Naive thymus-derived CD4-positive, alpha-beta T cell (primary cell): ENCODE results near the gene GRK6. TPM values are rescaled to one million over a fixed set of nuclear protein-coding genes. Genes with fewer than 3 reads are reported as not detected.

Experiments
- ATAC-seq: fragments of 150-1000 bp; cut with Tn5 transposase; 2 replicates; pipeline ENCODE4 v1.10.0; 2021; ENCODE audit warnings: mild to moderate bottlenecking, moderate library complexity
- CTCF ChIA-PET: fragments of 350-600 bp; sonication (Branson Sonifier 250); formaldehyde crosslinking; loops from one replicate; lab custom pipeline; 2021; ENCODE audit warnings: antibody characterized with exemption; lab: Charles Lee
- POLR2A ChIA-PET: fragments of 350-600 bp; sonication (Branson Sonifier 250); formaldehyde crosslinking; loops from one replicate; lab custom pipeline; 2021; ENCODE audit warnings: antibody characterized with exemption, inconsistent platforms; lab: Charles Lee
- DNase-seq, 9 donors: peaks; one replicate each; pipeline versions ENCODE4 v3.0.0 to v3.0.0-alpha.2; 2020 to 2022; ENCODE audit warnings: mixed read lengths in 1 of 9
- H3K27ac ChIP-seq: one replicate; pipeline ENCODE4 v1.7.0; 2013; ENCODE audit warnings: mild to moderate bottlenecking, low read depth, low read length, moderate library complexity
- H3K27me3 ChIP-seq, 2 donors: one replicate each; pipeline ENCODE4 v1.7.0; 2013; ENCODE audit warnings: low read length in 2 of 2, mild to moderate bottlenecking in 2 of 2, moderate library complexity in 2 of 2; ENCODE audit not compliant: control insufficient read depth in 2 of 2, insufficient read depth in 2 of 2
- H3K36me3 ChIP-seq, 3 experiments: 1 replicate in 2 of 3; 2 replicates in 1 of 3; pipeline ENCODE4 v1.7.0; 2013; ENCODE audit warnings: low read length in 3 of 3, mild to moderate bottlenecking in 3 of 3, moderate library complexity in 1 of 3; ENCODE audit not compliant: insufficient read depth in 3 of 3, control insufficient read depth in 2 of 3
- H3K4me1 ChIP-seq, 2 donors: one replicate each; pipeline ENCODE4 v1.7.0; 2013; ENCODE audit warnings: low read length in 2 of 2, mild to moderate bottlenecking in 2 of 2, moderate library complexity in 1 of 2; ENCODE audit not compliant: control insufficient read depth in 2 of 2, insufficient read depth in 2 of 2
- H3K4me3 ChIP-seq: 2 replicates; pipeline ENCODE4 v1.7.0; 2013; ENCODE audit warnings: mild to moderate bottlenecking, low read length
- H3K9me3 ChIP-seq, 3 experiments: 1 replicate in 2 of 3; 2 replicates in 1 of 3; pipeline ENCODE4 v1.7.0; 2013; ENCODE audit warnings: low read length in 3 of 3; ENCODE audit not compliant: control insufficient read depth in 2 of 3
- H3K27ac Mint-ChIP-seq, 9 donors: one replicate each; pipeline ENCODE4 v1.8.0; 2020 to 2022; ENCODE audit warnings: mixed read lengths in 9 of 9, mild to moderate bottlenecking in 8 of 9, moderate library complexity in 5 of 9, inconsistent platforms in 2 of 9
- H3K27me3 Mint-ChIP-seq, 5 donors: one replicate each; pipeline ENCODE4 v1.8.0; 2021 to 2022; ENCODE audit warnings: mixed read lengths in 5 of 5, mild to moderate bottlenecking in 1 of 5
- H3K36me3 Mint-ChIP-seq, 5 donors: one replicate each; pipeline ENCODE4 v1.8.0; 2020 to 2022; ENCODE audit warnings: mixed read lengths in 5 of 5, mild to moderate bottlenecking in 3 of 5, inconsistent platforms in 1 of 5
- H3K4me1 Mint-ChIP-seq, 7 donors: one replicate each; pipeline ENCODE4 v1.8.0; 2020 to 2022; ENCODE audit warnings: mixed read lengths in 7 of 7, mild to moderate bottlenecking in 3 of 7, inconsistent platforms in 1 of 7
- H3K4me3 Mint-ChIP-seq, 10 donors: one replicate each; pipeline ENCODE4 v1.8.0; 2020 to 2022; ENCODE audit warnings: mild to moderate bottlenecking in 10 of 10, mixed read lengths in 10 of 10, moderate library complexity in 6 of 10, inconsistent platforms in 2 of 10
- H3K9me3 Mint-ChIP-seq, 11 donors: one replicate each; pipeline ENCODE4 v1.8.0; 2020 to 2022; ENCODE audit warnings: mixed read lengths in 11 of 11, mild to moderate bottlenecking in 4 of 11, inconsistent platforms in 1 of 11, moderate library complexity in 1 of 11
- intact Hi-C, 2 donors: fragments of 100-400 bp; cut with micrococcal nuclease; formaldehyde crosslinking; loops; one replicate each; pipeline ENCODE4 v1.15.1; 2023
- polyA plus RNA-seq, 2 donors: library from polyadenylated mRNA; unstranded; fragments of 300-500 nt; fragmentation: Illumina TruSeq; gene quantifications; one replicate each; pipeline ENCODE4 v1.2.3, GENCODE V29; 2021
- total RNA-seq, 6 experiments: library from RNA in 5 of 6; stranded (reverse) in 5 of 6; gene quantifications; 1 replicate in 5 of 6; 2 replicates in 1 of 6; pipeline ENCODE4 v1.2.3 and lab custom pipeline; 2021 to 2026

Gene GRK6
- total and polyA plus RNA-seq, 7 experiments from 2014 or later: 78.8 to 246 (median 200) TPM

DNA sequence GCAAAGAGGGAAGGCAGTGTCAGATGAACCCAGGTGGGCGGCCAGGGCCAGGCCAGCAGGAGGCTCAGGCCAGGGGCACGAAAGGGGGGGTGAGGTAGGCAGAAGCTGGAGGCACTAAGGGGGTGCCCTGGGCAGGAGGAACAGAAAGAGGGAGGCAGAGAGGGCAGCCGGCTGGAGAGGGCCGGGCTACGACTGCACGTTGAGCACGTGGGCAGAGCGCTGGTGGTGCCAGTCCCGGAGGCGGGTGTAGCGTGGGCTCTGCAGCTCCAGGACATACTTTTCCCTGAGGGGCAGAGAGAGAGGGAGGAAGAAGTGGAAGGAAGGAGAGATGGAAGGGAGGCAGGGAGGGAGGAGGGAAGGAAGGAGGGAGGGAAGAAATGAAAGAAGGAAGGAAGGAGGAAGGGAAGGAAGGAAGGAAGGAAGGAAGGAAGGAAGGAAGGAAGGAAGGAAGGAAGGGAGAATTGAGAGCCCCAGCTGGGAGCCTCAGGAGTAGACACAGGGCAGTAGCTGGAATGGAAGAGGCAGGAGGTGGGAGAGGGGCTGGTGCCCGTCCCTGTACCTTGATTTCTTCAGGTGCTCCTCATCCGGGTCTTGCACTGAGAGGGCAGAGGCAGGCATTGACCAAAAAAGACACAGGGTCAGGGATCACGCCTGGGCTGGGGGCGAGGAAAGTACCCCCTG is 64.0 kb downstream of the GRK6 start:
- H3K4me3 Mint-ChIP-seq: no peak overlapping the region
- H3K27ac Mint-ChIP-seq: peak overlapping the region in 1 of 9 donors; percentile 52
- Histone ChIP-seq H3K4me3 (no peak overlapping the region), H3K36me3 (peaks cover 0 to 17% (median 0%) of the 10 kb centered on the region in 3 experiments), H3K27me3 (no peaks in the 10 kb centered on the region), H3K27ac (no peak overlapping the region), H3K9me3 (no peaks in the 10 kb centered on the region), H3K4me1 (no peaks in the 10 kb centered on the region)
- H3K36me3 Mint-ChIP-seq: peaks cover 0 to 6% (median 0%) of the 10 kb centered on the region in 5 donors
- H3K9me3 Mint-ChIP-seq: no peaks in the 10 kb centered on the region
- intact Hi-C loops: no loop called here
- DNase-seq (no peak), ATAC-seq (no peak)
- H3K27me3 Mint-ChIP-seq: no peaks in the 10 kb centered on the region
- POLR2A ChIA-PET: interaction anchor here (0.6 kb wide), 1 partner anchor 40 kb away, joined by 3 read pairs; no protein-coding TSS in a partner anchor
- peaks cover 0 to 20% (median 8%) of the 10 kb centered on the region in 7 donors for H3K4me1 Mint-ChIP-seq
- CTCF ChIA-PET: no interaction called here

DNA sequence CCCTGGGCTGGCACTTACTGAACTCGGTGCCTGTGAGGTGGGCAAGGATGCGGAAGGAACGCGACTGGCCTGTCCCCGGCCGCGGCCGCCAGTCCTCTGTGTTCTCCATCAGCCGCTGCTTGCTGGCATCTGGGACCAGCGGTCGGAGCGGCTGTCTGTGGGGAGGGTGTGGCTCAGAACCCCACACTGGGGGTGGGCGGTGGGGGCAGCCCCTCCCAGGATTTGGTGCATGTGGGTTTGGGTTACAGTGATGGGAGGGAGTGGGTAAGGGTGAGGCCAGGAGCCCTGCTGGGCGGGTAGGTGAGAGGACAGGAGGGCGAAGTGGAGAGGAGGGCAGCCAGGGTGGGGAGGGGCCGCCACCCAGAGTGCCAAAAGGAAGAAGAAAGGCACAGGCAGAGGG is 64.5 kb downstream of the GRK6 start:
- H3K36me3 ChIP-seq: peaks cover 0 to 17% (median 0%) of the 10 kb centered on the region in 3 experiments
- Mint-ChIP-seq H3K4me3 (no peak overlapping the region), H3K4me1 (peaks cover 0 to 24% (median 8%) of the 10 kb centered on the region in 7 donors), H3K36me3 (peaks cover 0 to 6% (median 0%) of the 10 kb centered on the region in 5 donors), H3K27ac (no peak overlapping the region), H3K9me3 (no peaks in the 10 kb centered on the region), H3K27me3 (no peaks in the 10 kb centered on the region)
- H3K4me3 ChIP-seq: no peak overlapping the region
- no peak overlapping the region for H3K27ac ChIP-seq
- H3K9me3 ChIP-seq: no peaks in the 10 kb centered on the region
- no peak for ATAC-seq
- CTCF ChIA-PET: no interaction called here
- POLR2A ChIA-PET: no interaction called here
- no peaks in the 10 kb centered on the region for H3K27me3 ChIP-seq
- no peak for DNase-seq
- intact Hi-C loops: no loop called here
- H3K4me1 ChIP-seq: no peaks in the 10 kb centered on the region

DNA sequence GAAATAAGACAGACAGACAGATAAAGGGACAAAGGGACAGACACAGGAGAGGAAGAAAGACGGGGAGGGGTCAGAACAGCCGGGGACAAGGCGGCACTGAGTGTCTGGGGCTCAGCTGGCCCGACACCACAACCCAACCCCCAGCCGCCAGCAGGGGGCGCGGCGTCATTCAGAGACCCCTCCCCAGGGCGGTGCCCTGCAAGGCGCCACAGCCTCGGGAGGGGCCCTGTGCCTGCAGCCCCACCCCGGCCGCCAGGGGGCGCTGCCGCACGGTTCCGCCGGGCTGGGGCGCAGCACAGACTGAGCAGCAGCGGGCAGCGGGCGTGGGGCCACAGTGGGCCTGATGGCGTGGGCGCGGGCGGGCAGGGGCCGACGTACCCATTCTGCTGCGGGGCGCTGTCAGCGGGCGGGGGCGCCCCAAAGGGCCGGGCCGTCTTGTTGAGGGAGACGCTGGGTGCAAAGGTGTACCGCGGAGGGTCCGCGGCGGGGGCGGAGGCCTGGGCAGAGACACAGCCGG is 65.0 kb downstream of the GRK6 start:
- no peak overlapping the region for H3K4me3 ChIP-seq
- intact Hi-C loops: no loop called here
- no peak overlapping the region for H3K27ac ChIP-seq
- POLR2A ChIA-PET: interaction anchor here (0.5 kb wide), 1 partner anchor 16 kb away, joined by 3 read pairs; no protein-coding TSS in a partner anchor
- no peaks in the 10 kb centered on the region for H3K9me3 Mint-ChIP-seq
- CTCF ChIA-PET: no interaction called here
- peaks cover 0 to 29% (median 8%) of the 10 kb centered on the region in 7 donors for H3K4me1 Mint-ChIP-seq
- no peaks in the 10 kb centered on the region for H3K9me3 ChIP-seq
- H3K27ac Mint-ChIP-seq: no peak overlapping the region
- no peaks in the 10 kb centered on the region for H3K27me3 ChIP-seq
- peaks cover 0 to 17% (median 0%) of the 10 kb centered on the region in 3 experiments for H3K36me3 ChIP-seq
- no peaks in the 10 kb centered on the region for H3K27me3 Mint-ChIP-seq
- H3K4me3 Mint-ChIP-seq: no peak overlapping the region
- ATAC-seq: peak; percentile 16
- DNase-seq: peak in 1 of 9 donors; percentile 66
- H3K36me3 Mint-ChIP-seq: peaks cover 0 to 6% (median 0%) of the 10 kb centered on the region in 5 donors
- H3K4me1 ChIP-seq: no peaks in the 10 kb centered on the region

DNA sequence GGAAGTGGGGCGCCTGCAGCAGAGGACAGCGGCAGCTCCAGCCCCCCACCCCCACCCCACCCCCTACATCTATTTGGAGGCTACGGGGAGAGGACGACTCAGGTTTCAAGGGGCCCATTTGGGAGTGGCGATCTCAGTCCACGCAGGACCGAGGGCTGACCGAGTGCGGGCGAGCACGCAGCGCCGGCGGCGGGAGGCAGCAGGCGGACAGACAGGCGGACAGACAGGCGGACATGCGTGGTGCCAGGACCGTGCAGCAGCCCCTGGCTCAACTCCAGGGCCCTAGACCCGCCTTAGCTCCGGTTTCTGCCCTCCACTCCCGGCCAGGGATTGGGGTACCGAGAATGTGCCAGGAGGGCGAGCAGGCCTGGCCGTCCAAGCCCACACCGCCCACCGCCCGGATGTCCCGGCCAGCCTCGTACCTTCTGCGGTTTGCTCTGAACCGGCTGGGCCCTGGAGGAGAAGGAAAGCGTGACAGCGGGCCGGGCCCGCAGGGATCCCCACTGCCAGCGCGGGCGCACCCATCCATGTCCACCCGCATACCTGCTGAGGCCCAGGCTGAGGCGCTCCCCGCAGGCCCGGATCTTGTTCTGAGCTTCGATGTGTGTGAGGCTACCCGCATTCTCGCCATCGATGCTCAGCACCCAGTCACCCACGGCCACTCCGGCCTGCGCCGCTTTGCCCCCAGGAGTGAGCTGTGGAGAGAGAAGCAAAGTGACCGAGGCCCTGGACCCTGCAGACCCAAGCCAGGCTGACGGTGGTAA is 65.7 kb downstream of the GRK6 start:
- Mint-ChIP-seq H3K27ac (peak overlapping the region in 1 of 9 donors; percentile 36), H3K9me3 (no peaks in the 10 kb centered on the region), H3K36me3 (peaks cover 0 to 5% (median 0%) of the 10 kb centered on the region in 5 donors), H3K4me1 (peaks cover 0 to 30% (median 9%) of the 10 kb centered on the region in 7 donors), H3K27me3 (no peaks in the 10 kb centered on the region), H3K4me3 (no peak overlapping the region)
- Histone ChIP-seq H3K9me3 (no peaks in the 10 kb centered on the region), H3K27me3 (no peaks in the 10 kb centered on the region), H3K4me1 (no peaks in the 10 kb centered on the region), H3K36me3 (peaks cover 0 to 15% (median 0%) of the 10 kb centered on the region in 3 experiments), H3K4me3 (no peak overlapping the region), H3K27ac (no peak overlapping the region)
- ChIA-PET POLR2A (interaction anchor here (0.5 kb wide), 1 partner anchor 15 kb away, joined by 3 read pairs; no protein-coding TSS in a partner anchor), CTCF (interaction anchor here (0.6 kb wide), 1 partner anchor 606 kb away, joined by 3 read pairs; no protein-coding TSS in a partner anchor)
- DNase-seq: no peak
- ATAC-seq: no peak
- intact Hi-C loops: no loop called here

Other genes with a start within 250 kb of the GRK6 start
- 10 to 100 TPM; 18.0 to 47.5 (median 24.3) TPM for gene RAB24, start 123.0 kb upstream of the GRK6 start, total RNA-seq
- 10 to 100 TPM; 14.9 to 17.1 TPM for gene RAB24, start 123.0 kb upstream of the GRK6 start, polyA plus RNA-seq
- gene PRELID1, start 122.9 kb upstream of the GRK6 start, total RNA-seq: 100 to 1,000 TPM in 1 of 5 experiments, 10 to 100 TPM in 4; 49.0 to 172 (median 57.2) TPM
- gene PRELID1, start 122.9 kb upstream of the GRK6 start, polyA plus RNA-seq: 100 to 1,000 TPM; 155 to 177 TPM
- gene MXD3, start 114.8 kb upstream of the GRK6 start, total RNA-seq: 10 to 100 TPM in 4 of 5 experiments, 1 to 10 TPM in 1; 8.8 to 39.8 (median 18.3) TPM
- gene MXD3, start 114.8 kb upstream of the GRK6 start, polyA plus RNA-seq: under 1 TPM; 0.63 to 0.75 TPM
- 100 to 1,000 TPM in 2 of 5 experiments, 10 to 100 TPM in 3; 71.8 to 144 (median 99.7) TPM for gene LMAN2, start 75.0 kb upstream of the GRK6 start, total RNA-seq
- 100 to 1,000 TPM; 194 to 202 TPM for gene LMAN2, start 75.0 kb upstream of the GRK6 start, polyA plus RNA-seq
- 100 to 1,000 TPM in 3 of 5 experiments, 10 to 100 TPM in 2; 68.4 to 196 (median 112) TPM for gene RGS14, start 68.8 kb upstream of the GRK6 start, total RNA-seq
- gene RGS14, start 68.8 kb upstream of the GRK6 start, polyA plus RNA-seq: 100 to 1,000 TPM in 1 of 2 donors, 10 to 100 TPM in 1; 32.9 to 100 TPM
- gene SLC34A1, start 42.2 kb upstream of the GRK6 start, total RNA-seq: under 1 TPM in 2 of 5 experiments, not detected in 3; 0.27 to 0.29 TPM
- not detected for gene SLC34A1, start 42.2 kb upstream of the GRK6 start, polyA plus RNA-seq
- gene PFN3, start 26.0 kb upstream of the GRK6 start, total RNA-seq: not detected
- not detected for gene PFN3, start 26.0 kb upstream of the GRK6 start, polyA plus RNA-seq
- 1 to 10 TPM in 1 of 5 experiments, under 1 TPM in 2, not detected in 2; 0.16 to 2.1 (median 0.34) TPM for gene F12, start 17.1 kb upstream of the GRK6 start, total RNA-seq
- gene F12, start 17.1 kb upstream of the GRK6 start, polyA plus RNA-seq: under 1 TPM in 1 of 2 donors, not detected in 1; 0.64 TPM
- 10 to 100 TPM in 2 of 5 experiments, 1 to 10 TPM in 3; 6.4 to 31.8 (median 6.8) TPM for gene PRR7, start 20.1 kb downstream of the GRK6 start, total RNA-seq
- gene PRR7, start 20.1 kb downstream of the GRK6 start, polyA plus RNA-seq: 10 to 100 TPM; 11.7 to 19.4 TPM
- 1 to 10 TPM; 1.2 to 8.8 (median 5.7) TPM for gene DBN1, start 47.0 kb downstream of the GRK6 start, total RNA-seq
- gene DBN1, start 47.0 kb downstream of the GRK6 start, polyA plus RNA-seq: 1 to 10 TPM in 1 of 2 donors, under 1 TPM in 1; 0.64 to 2.2 TPM
- gene PDLIM7, start 70.9 kb downstream of the GRK6 start, total RNA-seq: 10 to 100 TPM in 3 of 5 experiments, 1 to 10 TPM in 2; 4.1 to 63.2 (median 11.9) TPM
- 1 to 10 TPM; 2.7 to 4.5 TPM for gene PDLIM7, start 70.9 kb downstream of the GRK6 start, polyA plus RNA-seq
- 10 to 100 TPM in 1 of 5 experiments, 1 to 10 TPM in 4; 2.4 to 67.1 (median 6.0) TPM for gene DOK3, start 83.2 kb downstream of the GRK6 start, total RNA-seq
- gene DOK3, start 83.2 kb downstream of the GRK6 start, polyA plus RNA-seq: under 1 TPM; 0.09 to 0.25 TPM
- 100 to 1,000 TPM in 1 of 5 experiments, 10 to 100 TPM in 4; 65.8 to 126 (median 76.1) TPM for gene DDX41, start 90.3 kb downstream of the GRK6 start, total RNA-seq
- 10 to 100 TPM; 39.2 to 54.6 TPM for gene DDX41, start 90.3 kb downstream of the GRK6 start, polyA plus RNA-seq
- gene FAM193B, start 127.9 kb downstream of the GRK6 start, total RNA-seq: 100 to 1,000 TPM; 102 to 275 (median 175) TPM
- gene FAM193B, start 127.9 kb downstream of the GRK6 start, polyA plus RNA-seq: 1 to 10 TPM; 4.1 TPM
- 100 to 1,000 TPM in 1 of 5 experiments, 10 to 100 TPM in 4; 50.5 to 144 (median 67.5) TPM for gene TMED9, start 165.5 kb downstream of the GRK6 start, total RNA-seq
- gene TMED9, start 165.5 kb downstream of the GRK6 start, polyA plus RNA-seq: 100 to 1,000 TPM in 1 of 2 donors, 10 to 100 TPM in 1; 99.7 to 103 TPM
- gene B4GALT7, start 173.5 kb downstream of the GRK6 start, total RNA-seq: 10 to 100 TPM; 25.4 to 42.2 (median 32.1) TPM
- gene B4GALT7, start 173.5 kb downstream of the GRK6 start, polyA plus RNA-seq: 10 to 100 TPM; 18.8 to 24.9 TPM